Stimulated activated CD4-positive, alpha-beta T cell treated with anti-CD3 and anti-CD28 coated beads, Interleukin-12 subunit alpha, Interleukin-12 subunit beta, amount 100 ng/mL, for 24 hours (primary cell): ENCODE results near the gene FLT1.

Experiments used
- DNase-seq, 2 experiments: peaks; one replicate each; pipeline ENCODE4 v3.0.0-alpha.2; 2020; ENCODE audit warnings: low read depth in 2 of 2

FLT1 gene

GRCh38 chr13:28458051-28458450, 36.9 kb downstream of the FLT1 start:
- DNase-seq: no peak

- no peak for DNase-seq
Measured at GRCh38 chr13:28457521-28457920, 37.4 kb downstream of the FLT1 start.

GRCh38 chr13:28455580-28456194, 39.2 kb downstream of the FLT1 start:
- DNase-seq: no peak

GRCh38 chr13:28452755-28453154, 42.2 kb downstream of the FLT1 start:
- DNase-seq: no peak

GRCh38 chr13:28451482-28452217, 43.3 kb downstream of the FLT1 start:
- DNase-seq: no peak

GRCh38 chr13:28449826-28450773, 44.8 kb downstream of the FLT1 start:
- no peak for DNase-seq

- no peak for DNase-seq
Measured at GRCh38 chr13:28448651-28449358, 46.1 kb downstream of the FLT1 start.

- DNase-seq: no peak
Measured at GRCh38 chr13:28447989-28448388, 46.9 kb downstream of the FLT1 start.

- no peak for DNase-seq
Measured at GRCh38 chr13:28447206-28447605, 47.7 kb downstream of the FLT1 start.

GRCh38 chr13:28442839-28443238, 52.1 kb downstream of the FLT1 start:
- no peak for DNase-seq

- DNase-seq: no peak
Measured at GRCh38 chr13:28441529-28441928, 53.4 kb downstream of the FLT1 start.

GRCh38 chr13:28440774-28441504, 54.0 kb downstream of the FLT1 start:
- no peak for DNase-seq

- no peak for DNase-seq
Measured at GRCh38 chr13:28438598-28439334, 56.2 kb downstream of the FLT1 start.

GRCh38 chr13:28438067-28438466, 56.9 kb downstream of the FLT1 start:
- no peak for DNase-seq

GRCh38 chr13:28435917-28436316, 59.0 kb downstream of the FLT1 start:
- no peak for DNase-seq

- DNase-seq: no peak
Measured at GRCh38 chr13:28434926-28435325, 60.0 kb downstream of the FLT1 start.

GRCh38 chr13:28432816-28433560, 61.9 kb downstream of the FLT1 start:
- no peak for DNase-seq

- DNase-seq: no peak
Measured at GRCh38 chr13:28429685-28430290, 65.1 kb downstream of the FLT1 start.

- no peak for DNase-seq
Measured at GRCh38 chr13:28429096-28429495, 65.8 kb downstream of the FLT1 start.
